GM19240 (cell line): ENCODE data around the gene LRRC26.

ENCODE experiments used
- DNase-seq: peaks from one replicate; pipeline ENCODE4 v3.0.0; 2011; ENCODE audit warnings: low spot score; ENCODE audit not compliant: insufficient read length

Gene LRRC26

GRCh38 chr9:137199411-137200121 lies 29.7 kb upstream of the LRRC26 start:
- no peak for DNase-seq

- DNase-seq = no peak
These were observed 29.0 kb upstream of the LRRC26 start for GRCh38 chr9:137198902-137199283.

- DNase-seq = no peak
These were observed 28.4 kb upstream of the LRRC26 start for GRCh38 chr9:137198051-137198901.

DNA sequence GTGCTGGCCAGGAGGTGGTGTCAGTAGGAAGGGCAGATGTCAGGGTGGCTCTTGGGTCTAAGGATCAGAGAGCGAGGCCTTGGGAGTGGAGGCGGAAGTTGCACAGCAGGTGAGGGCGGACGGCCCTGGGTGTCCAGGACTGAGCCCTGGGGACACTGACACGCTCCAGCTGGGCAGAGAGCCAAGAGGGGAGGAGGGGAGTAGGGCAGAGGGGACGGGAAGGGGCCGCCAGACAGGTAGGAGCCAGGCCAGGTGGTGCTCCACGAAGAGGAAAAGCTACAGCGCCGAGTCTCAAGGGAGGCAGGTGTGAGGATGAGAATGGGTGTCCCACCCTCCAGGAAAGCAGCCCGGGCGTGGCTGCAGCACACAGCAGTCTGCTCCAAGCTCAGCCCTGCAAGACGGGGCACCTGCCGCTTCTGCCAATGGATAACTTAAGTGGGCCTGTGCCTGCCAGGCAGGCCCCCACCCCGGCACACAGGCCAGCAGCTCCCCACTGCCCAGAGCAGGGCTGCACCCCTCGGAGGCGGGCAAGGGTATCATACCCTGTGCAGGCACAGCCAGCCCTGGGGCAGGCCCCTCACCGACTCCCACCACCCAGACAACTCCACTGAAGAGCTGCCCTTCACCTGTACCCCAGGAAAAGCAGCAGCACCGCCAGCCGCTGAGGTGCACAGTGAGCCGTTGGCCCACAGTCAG lies 25.8 kb upstream of the LRRC26 start:
- DNase-seq = no peak

GRCh38 chr9:137194909-137195308 lies 25.1 kb upstream of the LRRC26 start:
- no peak for DNase-seq

DNA sequence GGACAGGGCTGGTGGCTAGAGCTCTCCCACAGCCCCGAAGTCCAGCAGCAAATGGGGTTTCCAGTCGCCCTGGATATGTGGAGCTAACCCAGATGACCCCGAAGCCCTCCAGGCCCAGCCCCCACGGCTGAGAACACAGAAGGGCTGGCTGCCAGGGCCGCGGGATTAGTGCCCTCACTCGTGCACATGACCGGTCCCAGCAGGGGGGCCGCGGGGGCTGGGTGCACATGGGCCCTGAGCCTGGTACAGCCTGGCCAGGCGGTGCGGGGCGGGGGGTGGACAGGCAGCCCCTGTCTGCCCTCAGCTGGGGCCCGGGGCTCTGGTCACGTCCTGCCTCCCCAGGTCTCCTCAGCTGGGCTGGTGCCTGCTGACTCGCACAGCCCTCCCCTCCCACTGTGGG lies 24.5 kb upstream of the LRRC26 start:
- DNase-seq = no peak

GRCh38 chr9:137193771-137194170 lies 23.9 kb upstream of the LRRC26 start:
- DNase-seq = no peak

GRCh38 chr9:137192859-137193258 lies 23.0 kb upstream of the LRRC26 start:
- no peak for DNase-seq

DNA sequence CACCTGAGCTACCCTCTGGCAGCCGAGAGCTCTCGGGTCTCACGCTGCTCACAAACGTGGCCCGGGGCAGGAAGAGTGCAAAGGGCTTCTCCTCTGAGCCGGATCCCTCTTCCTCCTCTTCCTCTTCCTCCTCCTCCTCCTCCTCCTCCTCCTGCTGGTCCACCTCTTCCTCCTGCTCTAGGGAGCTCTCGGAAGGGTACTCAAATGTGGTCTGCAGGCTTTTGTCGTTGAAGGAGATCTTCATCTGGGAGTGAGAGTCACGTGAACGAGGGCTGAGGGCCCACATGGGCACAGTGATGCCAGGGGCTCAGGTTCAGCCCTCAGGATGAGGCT lies 22.6 kb upstream of the LRRC26 start:
- DNase-seq = no peak

DNA sequence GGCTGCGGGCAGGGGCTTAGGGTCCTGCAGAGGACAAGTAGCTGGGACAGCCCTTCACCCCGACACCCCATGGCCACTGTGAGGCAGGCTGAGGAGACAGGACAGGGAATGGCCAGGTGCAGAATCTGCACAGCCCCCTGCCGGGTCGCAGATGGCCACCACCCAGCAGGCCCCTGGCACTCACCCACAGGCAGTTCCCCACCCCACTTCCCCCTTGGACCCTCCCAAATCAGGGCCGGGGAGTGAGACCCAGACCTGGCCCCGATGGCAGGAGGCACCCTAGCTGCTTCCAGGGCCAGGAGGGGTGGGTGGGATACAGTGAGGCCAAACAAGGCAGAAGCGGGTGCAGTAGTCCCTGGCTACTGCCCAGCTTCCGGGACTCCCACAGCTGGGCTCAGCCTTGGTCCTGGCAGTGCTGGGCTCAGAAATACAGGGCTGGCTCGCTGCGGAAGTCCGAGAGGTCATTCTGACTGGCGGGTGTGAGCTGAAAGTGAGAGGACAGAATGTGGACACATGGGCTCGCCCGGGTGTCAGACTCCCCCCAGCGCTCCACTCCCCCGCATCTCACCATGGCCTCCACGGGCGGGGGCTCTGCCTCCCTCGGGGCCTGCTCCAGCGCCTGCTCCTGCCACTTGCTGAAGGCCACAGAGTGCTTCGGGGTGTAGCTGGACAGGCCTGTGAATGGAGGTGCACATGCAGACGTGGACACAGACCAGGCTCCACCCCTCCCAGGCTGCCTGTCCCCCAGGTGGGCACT lies 22.0 kb upstream of the LRRC26 start:
- no peak for DNase-seq

DNA sequence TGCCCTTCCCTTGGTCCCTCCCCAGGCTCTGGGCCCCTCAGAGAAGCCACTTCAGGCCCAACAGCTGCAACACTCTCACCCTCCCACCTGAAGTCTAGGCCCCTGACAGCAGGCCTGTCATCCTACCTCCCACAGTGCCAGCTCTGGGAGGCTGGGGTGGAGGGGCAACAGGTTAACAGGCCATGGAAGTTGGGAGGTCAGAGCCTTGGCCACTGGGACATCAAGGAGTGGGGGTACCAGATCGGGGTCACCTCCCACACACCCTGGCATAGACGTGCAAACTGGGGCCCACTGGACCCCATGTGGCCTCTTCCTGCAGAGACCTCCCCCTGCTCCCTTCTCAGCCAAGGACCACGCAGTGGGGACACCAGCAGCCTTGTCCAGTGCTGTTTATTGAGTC lies 21.4 kb upstream of the LRRC26 start:
- no peak for DNase-seq

- DNase-seq = no peak
These were observed 20.5 kb upstream of the LRRC26 start for GRCh38 chr9:137190315-137190856.

DNA sequence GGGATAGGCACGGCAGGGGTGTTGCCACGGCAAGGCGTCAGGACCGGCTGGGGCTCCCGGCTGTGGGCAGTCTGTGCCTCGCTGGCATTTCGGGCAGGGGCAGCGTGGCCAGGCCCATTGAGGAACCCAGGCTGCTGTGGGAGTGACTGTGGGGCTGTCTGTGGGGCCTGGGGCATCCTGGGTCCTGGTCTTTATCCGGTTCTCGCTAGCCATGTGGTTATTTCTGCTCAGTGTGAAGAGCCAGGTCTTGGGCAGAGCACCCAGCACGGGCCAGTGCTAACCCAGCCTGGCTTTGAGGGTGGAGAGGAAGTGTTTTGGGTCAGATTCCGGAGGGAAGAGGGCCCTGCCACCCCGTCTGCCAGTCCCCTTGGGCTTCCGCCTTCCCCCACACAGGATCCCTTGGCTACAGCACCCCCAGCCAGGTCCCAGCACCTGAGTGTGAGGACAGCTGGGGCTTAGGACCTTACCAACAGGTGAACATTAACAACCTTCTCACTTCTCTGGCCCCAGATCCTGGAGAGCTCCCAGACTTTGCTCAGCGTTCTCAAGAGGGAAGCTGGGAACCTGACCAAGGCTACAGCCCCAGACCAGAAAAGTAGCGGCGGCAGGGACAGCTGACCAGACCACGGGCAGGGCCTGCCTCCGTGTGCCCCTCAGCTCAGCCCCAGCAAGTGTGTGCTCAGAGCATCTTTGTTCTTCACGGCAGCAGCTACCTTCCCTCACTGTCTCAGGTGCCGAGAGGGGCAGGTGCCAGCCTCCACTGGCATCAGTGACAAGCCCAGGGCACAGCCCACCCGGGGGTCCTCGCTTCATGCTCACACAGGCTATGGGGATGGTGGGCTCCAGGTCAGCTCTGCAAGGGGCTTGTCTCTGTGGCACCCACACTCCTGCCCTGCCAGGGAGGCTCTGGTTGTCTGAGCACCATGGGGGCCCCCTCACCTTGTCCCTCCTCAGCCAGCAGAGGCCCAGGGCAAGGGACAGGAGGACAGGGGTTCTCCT lies 19.7 kb upstream of the LRRC26 start:
- no peak for DNase-seq

- DNase-seq = peak; percentile 91
These were observed 18.8 kb upstream of the LRRC26 start, which contains the start of the genes ANAPC2 and SSNA1 for GRCh38 chr9:137188490-137189296. Gene ANAPC2, minus strand, starts transcription at chr9:137188560. Its CDS starts 28 bp downstream, at chr9:137188532. Gene SSNA1, plus strand, starts transcription at chr9:137188676. Its CDS starts 51 bp downstream, at chr9:137188727.

- DNase-seq = no peak
These were observed 18.2 kb upstream of the LRRC26 start for GRCh38 chr9:137188086-137188489.

DNA sequence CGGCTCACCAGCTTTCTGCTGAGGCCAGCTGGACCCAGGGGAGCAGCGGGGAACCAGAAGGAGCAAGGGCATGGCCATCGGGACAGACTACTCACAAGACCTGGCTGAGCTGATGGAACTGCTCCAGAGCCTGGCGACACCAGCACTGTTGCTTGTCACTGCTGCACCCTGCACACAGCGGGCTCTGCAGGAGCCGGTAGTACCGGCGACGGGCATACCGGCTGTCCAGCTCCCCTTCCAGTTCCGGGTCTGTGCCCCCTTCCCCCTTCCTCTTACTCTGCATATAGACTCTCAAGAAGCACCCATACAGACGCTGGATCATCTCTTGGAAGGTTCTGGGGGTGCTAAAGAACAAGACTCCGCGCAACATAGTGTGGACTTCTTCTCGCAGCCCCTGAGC lies 17.5 kb upstream of the LRRC26 start:
- DNase-seq = no peak

GRCh38 chr9:137186385-137186784 lies 16.5 kb upstream of the LRRC26 start:
- DNase-seq = no peak

DNA sequence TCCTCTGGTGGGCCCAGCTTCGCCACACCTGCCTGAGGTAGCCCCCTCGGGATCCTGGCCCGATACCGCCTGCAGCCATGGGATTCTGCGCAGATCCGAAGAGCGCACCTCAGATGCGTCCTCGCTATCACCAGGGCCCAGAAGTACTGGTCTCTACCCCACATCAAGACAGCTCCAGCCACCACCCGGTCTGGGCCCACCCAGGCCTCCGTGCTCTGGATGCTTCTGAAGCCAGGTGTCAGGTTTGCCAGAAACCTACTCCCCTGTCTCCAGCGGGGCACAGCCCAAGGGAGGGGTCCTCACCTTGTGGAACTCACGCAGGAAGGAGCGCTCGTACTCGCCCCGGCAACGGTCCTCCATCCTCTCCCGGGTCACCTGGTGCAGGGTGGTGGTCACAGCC lies 16.1 kb upstream of the LRRC26 start:
- DNase-seq = no peak
